WI38 (cell line): Measurements from ENCODE around the gene FOXA3.
"Not testable (repeated sequence)": the region's sequence is repeated elsewhere in the genome, so short reads cannot be mapped to it uniquely, and the experiment has no call there.

Experiments used
- H3K4me3 ChIP-seq: 2 replicates; pipeline ENCODE4 v1.5.1; 2011; ENCODE audit warnings: low read depth, mild to moderate bottlenecking, control low read depth, low read length
- TF ChIP-seq, protein P1 (sequence below): IDR thresholded peaks from 2 replicates; pipeline ENCODE4 v1.5.1; 2012; ENCODE audit warnings: low read depth, mild to moderate bottlenecking, control low read depth, low read length

FOXA3 gene

DNA sequence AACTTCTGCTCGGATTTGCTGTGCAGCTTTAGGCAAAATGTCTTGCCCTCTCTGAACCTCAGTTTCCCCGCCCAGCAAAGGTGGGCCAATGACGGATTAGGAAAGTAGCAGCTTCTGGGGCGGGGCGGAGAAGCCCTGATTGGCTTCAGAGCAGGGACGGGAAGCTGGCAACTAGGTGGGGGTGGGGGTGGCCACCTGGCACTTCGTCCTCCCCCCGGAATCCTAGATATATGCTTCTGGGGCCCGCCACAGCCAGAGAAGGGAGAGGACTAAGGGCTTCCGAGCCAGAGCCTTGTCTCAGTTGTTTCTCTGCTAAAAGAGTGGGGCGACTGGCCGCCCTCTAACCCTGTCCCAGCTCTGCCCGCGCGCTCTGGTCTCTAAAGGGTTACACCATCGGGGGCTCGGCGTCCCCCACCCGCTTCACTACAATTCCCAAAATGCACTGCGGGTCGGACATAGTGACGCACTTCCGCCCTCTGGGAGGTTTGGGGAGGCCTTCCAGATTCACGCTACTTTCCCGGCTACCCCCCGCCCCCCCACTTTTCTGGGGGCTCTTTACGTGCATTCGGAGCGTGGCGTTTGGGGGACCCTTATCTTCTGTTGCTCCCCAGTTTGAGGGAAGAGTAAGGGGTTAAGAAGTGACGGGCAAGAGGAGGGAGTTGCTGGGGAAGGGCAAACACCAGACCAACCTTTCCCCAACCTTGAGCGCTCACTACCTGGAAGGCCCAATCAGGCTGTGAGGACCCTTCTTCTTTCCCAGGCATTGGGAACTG, 22.5 kb downstream of the FOXA3 start:
- H3K4me3 ChIP-seq: peak overlapping the region; percentile 68
- TF ChIP-seq, protein P1, sequence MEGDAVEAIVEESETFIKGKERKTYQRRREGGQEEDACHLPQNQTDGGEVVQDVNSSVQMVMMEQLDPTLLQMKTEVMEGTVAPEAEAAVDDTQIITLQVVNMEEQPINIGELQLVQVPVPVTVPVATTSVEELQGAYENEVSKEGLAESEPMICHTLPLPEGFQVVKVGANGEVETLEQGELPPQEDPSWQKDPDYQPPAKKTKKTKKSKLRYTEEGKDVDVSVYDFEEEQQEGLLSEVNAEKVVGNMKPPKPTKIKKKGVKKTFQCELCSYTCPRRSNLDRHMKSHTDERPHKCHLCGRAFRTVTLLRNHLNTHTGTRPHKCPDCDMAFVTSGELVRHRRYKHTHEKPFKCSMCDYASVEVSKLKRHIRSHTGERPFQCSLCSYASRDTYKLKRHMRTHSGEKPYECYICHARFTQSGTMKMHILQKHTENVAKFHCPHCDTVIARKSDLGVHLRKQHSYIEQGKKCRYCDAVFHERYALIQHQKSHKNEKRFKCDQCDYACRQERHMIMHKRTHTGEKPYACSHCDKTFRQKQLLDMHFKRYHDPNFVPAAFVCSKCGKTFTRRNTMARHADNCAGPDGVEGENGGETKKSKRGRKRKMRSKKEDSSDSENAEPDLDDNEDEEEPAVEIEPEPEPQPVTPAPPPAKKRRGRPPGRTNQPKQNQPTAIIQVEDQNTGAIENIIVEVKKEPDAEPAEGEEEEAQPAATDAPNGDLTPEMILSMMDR: no peak

DNA sequence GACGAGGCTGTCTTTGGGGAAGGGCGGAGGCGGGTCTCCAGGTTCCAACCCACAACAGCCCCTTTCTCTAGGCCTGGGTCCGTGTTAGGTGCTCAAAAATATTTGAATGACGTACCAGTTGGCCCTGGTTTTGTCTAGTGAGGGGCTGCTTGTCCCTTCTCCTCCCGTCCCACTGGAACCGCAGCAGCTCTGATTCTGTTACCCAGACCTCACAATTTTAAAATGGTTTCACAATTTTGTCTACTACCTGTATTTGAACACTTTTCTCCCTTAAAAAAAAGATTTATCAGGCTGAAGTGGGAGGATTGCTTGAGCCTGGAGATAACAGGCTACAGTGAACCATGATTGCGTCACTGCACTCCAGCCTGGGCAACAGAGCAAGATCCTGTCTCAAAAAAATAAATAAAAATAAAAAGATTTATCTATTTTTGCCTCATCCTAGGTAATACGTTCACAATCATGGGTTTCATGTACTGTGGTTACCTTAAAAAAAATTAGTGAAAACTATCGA, 23.1 kb downstream of the FOXA3 start:
- H3K4me3 ChIP-seq: peak overlapping the region; percentile 68
- TF ChIP-seq, protein P1: no peak

DNA sequence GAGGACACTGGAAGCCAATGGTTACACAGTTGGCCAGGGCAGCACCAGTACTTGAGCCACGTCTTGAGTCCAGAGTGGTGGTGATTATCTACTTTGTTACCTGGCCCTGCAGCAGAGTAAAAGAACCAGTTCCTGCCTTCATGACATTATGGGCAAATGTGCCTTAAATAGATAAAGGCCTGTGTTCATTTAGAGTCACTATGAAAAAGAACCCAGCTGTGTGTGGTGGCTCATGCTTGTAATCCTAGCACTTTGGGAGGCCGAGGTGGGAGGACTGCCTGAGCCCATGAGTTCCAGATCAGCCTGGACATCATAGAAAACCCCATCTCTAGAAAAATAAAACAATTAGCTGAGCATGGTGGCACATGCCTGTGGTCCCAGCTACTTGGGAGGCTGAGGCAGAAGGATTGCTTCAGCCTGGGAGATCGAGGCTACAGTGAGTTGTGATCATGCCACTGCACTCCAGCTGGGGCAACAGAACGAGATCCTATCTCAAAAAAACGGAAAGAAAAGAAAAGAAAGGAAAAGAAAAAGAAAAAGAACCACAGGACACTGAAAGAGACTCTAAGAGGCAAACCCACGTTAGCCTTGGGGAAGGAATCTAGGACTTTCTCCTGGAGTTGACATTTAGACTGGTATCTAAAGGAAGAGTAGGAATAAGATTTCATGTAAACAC, 25.2 kb downstream of the FOXA3 start:
- TF ChIP-seq, protein P1: no peak

DNA sequence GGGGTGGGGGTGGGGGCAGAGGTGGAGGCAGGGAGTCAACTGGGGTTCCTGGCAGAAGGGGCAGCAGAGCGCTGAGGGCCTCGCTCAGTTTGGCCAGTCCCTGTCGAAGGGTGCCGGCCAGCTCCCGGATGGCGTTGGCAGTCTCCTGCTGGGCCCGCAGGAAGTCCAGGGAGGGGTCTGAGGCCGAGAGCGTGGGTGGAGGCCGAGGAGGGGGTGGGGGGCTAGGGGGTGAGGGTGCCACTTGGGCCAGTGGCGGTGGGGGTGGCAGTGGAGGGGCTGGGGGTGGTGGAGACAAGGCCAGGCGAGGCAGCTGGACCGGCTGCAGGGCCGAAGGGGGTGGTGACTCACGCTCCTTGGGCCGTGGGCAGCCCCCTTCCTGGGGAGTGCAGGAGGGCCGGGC, 26.8 kb downstream of the FOXA3 start:
- no peak overlapping the region for H3K4me3 ChIP-seq
- TF ChIP-seq, protein P1: no peak

More for the DNA sequence above, 25.2 kb downstream of the FOXA3 start:
- H3K4me3 ChIP-seq: no peak overlapping the region

DNA sequence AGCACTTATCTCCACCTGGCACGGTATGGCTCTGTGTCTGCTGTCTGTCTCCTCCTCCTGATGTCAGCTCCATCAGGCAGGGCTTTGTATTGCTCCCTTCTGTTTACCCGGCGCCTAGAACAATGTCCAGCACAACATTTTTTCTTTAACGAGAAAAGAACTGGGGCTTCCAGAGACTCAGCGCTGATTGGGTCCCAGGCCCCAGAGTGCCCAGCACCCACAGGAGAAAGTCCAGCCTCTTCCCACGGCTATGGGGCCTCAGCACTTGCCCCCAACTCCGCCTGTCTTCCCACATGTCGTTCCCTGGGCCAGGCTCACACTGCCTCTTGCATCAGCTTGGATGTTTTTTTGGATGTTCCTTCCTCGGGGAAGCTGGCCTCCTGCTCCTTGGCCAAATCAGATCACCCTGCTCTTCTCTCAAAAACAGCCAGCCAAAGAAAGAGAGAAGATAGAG, 31.4 kb downstream of the FOXA3 start:
- TF ChIP-seq, protein P1: no peak
- no peak overlapping the region for H3K4me3 ChIP-seq

DNA sequence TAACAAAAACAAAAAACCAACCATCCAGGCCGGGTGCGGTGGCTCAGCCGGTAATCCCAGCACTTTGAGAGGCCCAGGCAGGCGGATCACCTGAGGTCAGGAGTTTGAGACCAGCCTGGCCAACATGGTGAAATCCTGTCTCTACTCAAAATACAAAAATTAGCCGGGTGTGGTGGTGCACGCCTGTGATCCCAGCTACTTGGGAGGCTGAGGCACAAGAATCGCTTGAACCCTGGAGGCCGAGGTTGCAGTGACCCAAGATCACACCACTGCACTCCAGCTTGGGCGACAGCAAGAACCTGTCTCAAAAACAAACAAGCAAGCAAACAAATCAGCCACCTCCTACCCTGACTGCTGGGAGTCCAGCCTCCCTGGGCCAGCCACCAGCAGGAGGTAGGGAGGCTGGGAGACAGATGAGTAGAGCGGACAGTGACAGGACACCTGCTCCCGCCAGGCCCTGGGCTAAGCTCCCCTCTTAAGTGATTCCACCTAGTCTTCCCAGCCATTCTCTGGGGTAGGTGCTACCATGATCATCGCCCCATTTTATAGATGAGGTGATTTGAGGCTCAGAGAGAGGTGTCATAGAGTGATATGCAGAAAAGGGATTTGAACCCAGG, 32.0 kb downstream of the FOXA3 start:
- not testable (repeated sequence) for H3K4me3 ChIP-seq

DNA sequence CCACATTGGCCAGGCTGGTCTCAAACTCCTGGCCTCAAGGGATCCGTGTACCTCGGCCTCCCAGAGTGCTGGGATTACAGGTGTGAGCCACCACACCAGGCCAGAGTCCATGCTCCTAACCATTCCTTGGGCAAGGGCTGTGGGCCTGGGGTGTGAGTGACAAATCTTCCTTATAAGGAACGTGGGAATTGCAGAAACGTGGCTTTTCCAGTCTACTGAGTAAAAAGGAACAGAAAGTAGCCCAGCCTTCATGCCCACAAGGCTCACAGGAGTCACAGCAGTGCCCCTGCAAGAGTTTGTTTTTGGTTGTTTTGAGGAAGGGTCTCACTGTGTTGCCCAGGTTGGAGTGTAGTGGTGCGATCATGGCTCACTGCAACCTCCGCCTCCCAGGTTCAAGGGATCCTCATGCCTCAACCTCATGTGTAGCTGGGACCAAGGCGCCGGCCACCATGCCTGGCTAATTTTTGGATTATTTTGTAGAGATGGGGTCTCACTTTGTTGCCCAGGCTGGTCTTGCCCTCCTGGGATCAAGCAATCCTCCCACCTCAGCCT, 33.2 kb downstream of the FOXA3 start:
- H3K4me3 ChIP-seq: no peak overlapping the region
- TF ChIP-seq, protein P1: no peak
